Measurements from ENCODE around the gene TENT4B.
"Not testable (repeated sequence)": the region's sequence is repeated elsewhere in the genome, so short reads cannot be mapped to it uniquely, and the experiment has no call there.

The TENT4B gene

DNA sequence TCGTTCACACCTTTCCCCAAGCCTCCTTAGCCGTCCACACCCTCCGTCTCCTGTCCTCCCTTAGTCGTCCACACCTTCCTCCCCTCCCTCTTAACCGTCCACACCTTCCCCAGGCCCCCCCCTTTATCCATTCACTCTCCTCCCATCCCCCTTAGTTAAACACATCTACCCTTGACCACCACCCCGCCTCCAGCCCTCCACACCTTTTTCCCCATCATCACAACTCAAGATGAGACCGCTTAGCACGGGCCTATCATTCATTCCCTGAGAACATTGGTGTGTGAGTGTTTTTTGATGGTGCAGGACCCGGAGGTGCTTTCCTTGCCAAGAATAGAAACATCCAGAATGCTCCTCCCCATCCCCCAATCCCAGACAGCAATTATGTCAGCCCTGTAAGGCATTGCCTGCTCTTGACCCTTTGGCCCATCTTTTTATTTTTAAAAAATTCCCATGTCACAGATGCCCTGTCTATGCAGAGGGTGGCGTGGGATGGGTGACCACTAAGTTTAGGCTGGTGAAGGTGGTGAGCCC lies 1.4 kb downstream of the TENT4B start:
- no peak for DNase-seq (ENCODE audit: low read depth in 3 of 3)

DNA sequence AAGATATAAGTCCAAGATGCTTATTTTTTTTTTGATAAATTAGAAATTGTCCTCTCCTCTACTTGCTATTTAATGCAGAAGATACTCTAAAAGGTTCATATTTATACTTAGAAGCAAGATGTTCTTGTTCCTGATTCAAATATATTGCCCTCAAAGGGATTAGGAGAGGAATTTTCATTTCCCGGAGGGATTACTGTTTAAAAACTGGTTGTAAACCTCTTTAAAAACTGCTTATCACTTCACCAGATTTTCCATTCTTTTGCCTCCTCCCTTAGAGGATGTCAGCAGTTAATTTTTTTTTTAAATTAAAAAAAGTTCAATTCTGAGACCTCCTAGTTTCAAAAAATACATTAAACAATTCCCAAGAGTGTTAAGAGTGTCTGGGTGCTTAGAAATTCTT lies 2.8 kb downstream of the TENT4B start:
- no peak for DNase-seq (ENCODE audit: low read depth in 3 of 3)

DNA sequence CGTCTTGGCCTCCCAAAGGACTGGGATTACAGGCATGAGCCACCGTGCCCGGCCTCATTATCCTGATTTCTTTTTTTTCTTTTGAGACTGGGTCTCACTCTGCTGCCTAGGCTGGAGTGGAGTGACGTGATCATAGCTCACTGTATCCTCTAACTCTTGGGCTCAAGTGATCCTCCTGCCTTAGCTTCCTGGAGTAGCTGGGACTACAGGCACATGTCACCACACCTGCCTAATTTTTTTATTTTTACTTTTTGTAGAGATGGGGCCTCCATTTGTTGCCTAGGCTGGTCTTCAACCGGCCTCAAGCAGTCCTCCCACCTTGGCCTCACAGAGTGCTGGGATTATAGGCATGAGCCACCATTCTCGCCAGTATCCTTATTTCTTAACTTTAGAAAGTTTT lies 3.5 kb downstream of the TENT4B start:
- DNase-seq (ENCODE audit: low read depth in 3 of 3) = no peak

GRCh38 chr16:50160495-50161164 lies 7.5 kb downstream of the TENT4B start:
- no peak for DNase-seq (ENCODE audit: low read depth in 3 of 3)

- DNase-seq (ENCODE audit: low read depth in 3 of 3) = no peak
Measured at GRCh38 chr16:50161950-50162349, 8.8 kb downstream of the TENT4B start.

DNA sequence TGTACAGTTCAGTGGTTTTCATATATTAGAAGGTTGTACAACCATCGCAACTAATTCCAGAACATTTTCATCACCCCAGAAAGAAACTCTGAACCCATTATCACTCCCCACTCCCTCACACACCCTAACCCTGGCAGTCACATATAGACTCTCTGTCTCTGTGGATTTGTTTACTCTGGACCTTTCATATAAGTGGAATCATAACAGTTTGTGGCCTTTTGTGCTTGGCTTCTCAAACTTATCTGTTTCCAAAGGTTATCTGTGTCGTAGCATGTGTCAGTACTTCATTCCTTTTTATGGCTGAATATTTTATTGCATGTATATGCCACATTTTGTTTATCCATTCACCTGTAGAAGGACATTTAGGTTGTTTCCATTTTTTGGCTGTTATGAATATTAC lies 12.4 kb downstream of the TENT4B start:
- no peak for DNase-seq (ENCODE audit: low read depth in 3 of 3)

DNA sequence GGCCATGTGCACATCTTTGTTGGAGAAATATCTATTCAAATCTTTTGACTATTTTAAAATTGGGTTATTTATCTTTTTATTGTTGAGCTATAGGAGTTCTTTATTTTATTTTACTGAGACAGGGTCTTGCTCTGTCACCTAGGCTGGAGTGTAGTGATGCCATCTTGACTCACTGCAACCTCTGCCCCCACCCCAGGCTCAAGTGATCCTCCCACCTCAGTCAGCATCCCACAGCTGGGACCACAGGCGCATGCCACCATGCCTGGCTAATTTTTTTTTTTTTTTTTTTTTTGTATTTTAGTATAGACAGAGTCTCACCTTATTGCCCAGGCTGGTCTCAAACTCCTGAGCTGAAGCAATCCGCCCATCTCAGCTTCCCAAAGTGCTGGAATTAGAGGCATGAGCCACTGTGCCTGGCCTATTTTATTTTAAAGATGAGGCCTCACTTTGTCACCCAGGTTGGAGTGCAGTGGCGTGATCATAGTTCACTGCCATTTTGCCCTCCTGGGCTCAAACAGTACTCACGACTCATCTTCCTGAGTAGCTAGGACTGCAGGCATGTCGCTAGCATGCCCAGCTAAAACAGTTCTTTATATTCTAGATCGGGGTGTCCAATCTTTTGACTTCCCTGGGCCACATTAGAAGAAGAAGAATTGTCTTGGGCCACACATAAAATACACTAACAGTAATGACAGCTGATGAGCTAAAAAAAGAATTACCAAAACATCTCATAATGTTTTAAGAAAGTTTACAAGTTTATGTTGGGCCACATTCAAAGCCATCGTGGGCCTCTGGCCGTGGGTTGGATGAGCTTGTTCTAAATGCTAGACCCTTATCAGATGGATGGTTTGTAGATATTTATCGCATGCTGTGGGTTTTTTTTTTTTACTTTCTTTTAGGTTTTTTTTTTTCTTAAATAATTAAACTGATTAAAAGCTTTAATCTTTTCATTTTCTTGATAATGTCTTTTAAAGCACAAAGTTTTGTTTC lies 13.7 kb downstream of the TENT4B start:
- no peak for DNase-seq (ENCODE audit: low read depth in 3 of 3)

DNA sequence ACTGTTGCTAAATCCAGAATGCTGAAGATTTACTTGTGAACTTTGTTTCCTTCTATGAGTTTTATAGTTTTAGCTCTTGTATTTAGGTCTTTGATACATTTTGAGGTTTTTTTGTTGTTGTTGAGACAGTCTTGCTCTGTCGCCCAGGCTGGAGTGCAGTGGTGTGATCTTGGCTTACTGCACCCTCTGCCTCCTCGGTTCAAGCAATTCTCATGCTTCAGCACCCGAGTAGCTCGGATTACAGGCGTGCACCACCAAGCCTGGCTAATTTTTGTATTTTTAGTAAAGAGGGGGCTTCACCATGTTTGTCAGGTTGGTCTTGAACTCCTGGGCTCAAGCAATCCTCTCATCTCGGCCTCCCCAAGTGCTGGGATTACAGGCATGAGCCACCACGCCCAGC lies 14.4 kb downstream of the TENT4B start:
- DNase-seq (ENCODE audit: low read depth in 3 of 3) = no peak

GRCh38 chr16:50169555-50170096 lies 16.5 kb downstream of the TENT4B start:
- DNase-seq (ENCODE audit: low read depth in 3 of 3) = no peak

DNA sequence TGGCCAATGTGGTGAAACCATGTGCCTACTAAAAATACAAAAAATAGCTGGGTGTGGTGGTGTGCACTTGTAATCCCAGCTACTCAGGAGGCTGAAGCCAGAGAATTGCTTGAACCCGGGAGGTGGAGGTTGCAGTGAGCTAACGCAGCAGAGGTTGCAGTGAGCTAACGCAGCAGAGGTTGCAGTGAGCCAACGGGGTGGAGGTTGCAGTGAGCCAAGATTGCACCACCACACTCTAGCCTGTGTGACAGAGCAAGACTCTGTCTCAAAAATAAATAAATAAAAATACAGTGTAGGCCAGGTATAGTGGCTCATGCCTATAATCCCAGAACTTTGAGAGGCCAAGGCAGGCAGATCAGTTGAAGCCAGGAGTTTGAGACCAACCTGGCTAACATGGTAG lies 18.7 kb downstream of the TENT4B start:
- DNase-seq (ENCODE audit: low read depth in 3 of 3) = not testable (repeated sequence)

GRCh38 chr16:50172195-50172922 lies 19.3 kb downstream of the TENT4B start:
- no peak for DNase-seq (ENCODE audit: low read depth in 3 of 3)

DNA sequence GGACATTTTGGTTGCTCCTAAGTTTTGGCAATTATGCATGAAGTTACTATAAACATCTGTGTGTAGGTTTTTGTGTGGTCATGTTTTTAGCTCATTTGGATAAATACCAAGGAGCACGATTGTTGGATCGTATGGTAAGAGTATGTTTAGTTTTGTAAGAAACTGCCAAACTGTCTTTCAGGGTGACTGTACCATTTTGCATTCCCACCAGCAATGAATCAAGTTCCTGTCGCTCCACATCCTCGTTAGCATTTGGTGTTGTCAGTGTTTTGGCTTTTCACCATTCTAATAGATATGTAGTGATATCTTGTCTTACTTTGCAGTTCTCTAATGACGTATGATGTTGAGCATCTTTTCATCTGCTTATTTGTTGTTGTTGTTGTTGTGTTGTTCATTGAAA lies 20.2 kb downstream of the TENT4B start:
- DNase-seq (ENCODE audit: low read depth in 3 of 3) = no peak

DNA sequence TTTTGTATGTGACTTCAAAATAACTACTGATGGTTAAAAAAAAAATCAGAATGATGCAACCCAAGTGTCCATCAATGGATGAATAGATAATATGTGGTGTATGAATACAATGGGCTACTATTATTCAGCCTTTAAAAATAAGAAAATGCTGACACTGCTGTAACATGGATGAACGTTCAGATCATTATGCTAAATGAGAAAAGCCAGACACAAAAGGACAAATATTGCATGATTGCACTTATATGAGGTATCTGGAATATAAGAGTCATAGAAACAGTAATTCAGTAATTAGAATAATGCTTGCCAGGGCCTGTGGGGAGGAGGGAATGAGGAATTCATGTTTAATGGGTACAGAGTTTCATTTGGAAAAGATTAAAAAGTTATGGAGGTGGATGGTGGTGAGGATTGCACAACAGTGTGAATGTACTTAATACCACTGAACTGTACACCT lies 25.4 kb downstream of the TENT4B start:
- no peak for DNase-seq (ENCODE audit: low read depth in 3 of 3)

GRCh38 chr16:50182441-50182840 lies 29.3 kb downstream of the TENT4B start:
- no peak for DNase-seq (ENCODE audit: low read depth in 3 of 3)

DNA sequence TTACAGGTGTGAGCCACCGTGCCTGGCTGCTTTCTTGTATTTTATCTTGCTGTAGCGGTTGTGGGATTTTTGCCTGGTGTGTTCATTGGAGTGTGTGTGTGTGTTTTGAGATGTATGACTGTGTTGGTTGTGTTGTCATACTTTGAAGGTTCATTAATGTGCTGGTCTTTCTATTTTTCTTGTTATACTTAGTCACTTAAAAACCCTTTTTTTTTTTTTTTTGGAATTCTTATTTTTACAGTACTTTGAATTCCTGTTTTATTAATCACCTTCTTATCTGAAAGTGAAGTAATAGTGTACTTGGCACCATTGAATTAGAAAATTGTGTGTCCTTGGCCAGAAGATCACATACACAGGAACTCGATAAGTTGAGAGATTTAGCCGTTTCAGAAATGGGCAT lies 30.2 kb downstream of the TENT4B start:
- DNase-seq (ENCODE audit: low read depth in 3 of 3) = no peak

DNA sequence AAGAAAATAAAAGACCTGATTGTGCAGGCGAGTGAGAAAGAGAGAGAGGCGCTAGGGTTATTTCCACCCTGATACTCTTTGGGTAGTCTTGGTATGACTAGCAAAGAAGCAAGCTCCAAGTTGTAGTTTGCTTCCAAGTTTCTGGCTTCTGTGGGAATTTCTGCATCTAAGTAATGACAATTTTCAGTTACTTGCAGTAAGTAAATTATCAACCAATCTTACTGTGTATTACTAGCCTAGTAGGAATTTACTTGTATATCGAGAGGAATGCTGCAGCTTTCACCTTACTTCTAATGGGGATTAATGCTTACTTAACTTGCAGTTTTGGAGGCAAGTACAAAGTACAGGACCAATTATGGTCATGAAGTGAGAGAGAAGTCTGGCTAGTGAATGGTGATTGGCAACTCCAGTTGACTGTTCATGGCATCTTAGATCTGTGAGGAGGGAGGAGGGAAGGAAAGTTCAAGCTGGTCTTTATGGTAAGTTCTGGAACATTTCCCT lies 31.9 kb downstream of the TENT4B start:
- DNase-seq (ENCODE audit: low read depth in 3 of 3) = no peak

DNA sequence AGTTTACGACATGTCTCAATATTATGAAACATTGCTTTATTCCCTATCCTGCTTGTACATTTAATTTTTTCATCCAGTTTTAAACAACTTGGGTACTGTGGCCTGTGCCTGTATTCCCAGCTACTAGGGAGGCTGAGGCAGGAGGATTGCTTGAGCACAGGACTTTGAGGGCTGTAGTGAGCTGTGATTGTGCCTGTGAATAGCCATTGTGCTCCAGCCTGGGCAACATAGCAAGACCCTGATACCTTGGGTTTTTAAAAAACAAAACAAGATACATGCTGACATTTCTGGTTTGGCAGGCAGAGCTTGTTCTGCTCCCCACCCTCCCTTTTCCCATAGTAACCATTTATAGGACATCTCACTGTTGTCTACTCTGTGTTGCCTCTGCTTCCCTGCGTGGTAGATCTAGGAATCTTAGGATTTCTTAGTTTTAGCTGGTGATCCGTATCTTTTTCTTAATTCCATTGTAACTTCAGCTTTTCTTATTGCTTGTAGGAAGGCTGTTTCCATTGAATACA lies 35.6 kb downstream of the TENT4B start:
- no peak for DNase-seq (ENCODE audit: low read depth in 3 of 3)

GRCh38 chr16:50190292-50190691 lies 37.2 kb downstream of the TENT4B start:
- DNase-seq (ENCODE audit: low read depth in 3 of 3) = no peak

DNA sequence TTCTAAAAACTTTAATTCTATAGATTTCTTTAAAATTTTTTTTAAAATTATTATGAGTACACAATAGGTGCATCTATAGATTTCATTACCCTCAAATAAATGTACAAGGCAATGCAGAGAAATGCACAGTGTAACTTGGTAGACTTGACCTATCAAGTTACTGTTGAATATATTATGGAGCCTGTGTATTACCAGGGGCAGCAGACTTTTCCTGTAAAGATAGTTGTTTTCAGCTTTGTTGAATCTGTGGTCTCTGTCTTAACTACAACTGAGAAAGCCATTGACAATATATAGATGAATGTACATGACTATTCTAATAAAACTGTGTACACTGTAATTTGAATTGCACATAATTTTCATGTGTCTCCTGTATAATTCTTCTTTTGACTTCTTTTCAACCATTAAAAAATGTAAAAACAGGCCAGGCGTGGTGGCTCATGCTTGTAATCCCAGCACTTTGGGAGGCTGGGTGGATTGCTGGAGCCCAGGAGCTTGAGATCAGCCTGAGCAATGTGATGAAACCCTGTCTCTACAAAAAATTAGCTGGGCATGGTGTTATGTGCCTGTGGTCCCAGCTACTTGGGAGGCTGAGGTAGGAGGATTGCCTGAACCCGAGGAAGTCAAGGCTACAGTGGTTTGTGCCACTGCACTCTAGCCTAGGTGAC lies 39.4 kb downstream of the TENT4B start:
- DNase-seq (ENCODE audit: low read depth in 3 of 3) = no peak

GRCh38 chr16:50193594-50193993 lies 40.5 kb downstream of the TENT4B start:
- no peak for DNase-seq (ENCODE audit: low read depth in 3 of 3)

GRCh38 chr16:50195276-50195675 lies 42.2 kb downstream of the TENT4B start:
- DNase-seq (ENCODE audit: low read depth in 3 of 3) = no peak

Measured in stimulated activated CD4-positive, alpha-beta T cell treated with anti-CD3 and anti-CD28 coated beads, TNF-alpha, amount 100 ng/mL, for 48 hours (primary cell).